HepG2 (cell line): ENCODE data around the gene CCDC85C. TPM values are rescaled to one million over a fixed set of nuclear protein-coding genes. Genes with fewer than 3 reads are reported as not detected.

Experiments
- BRCA1 ChIP-seq: sonication (generic); formaldehyde crosslinking; IDR thresholded peaks from 2 replicates; pipeline ENCODE4 v1.4.0; 2020; ENCODE audit warnings: missing genetic modification reagents
- CBFB ChIP-seq: sonication (generic); formaldehyde crosslinking; IDR thresholded peaks from 2 replicates; pipeline ENCODE4 v1.4.0; 2020; ENCODE audit warnings: missing genetic modification reagents
- DMAP1 ChIP-seq: IDR thresholded peaks from 2 replicates; pipeline ENCODE4 v1.6.1; 2016
- DPF2 ChIP-seq: sonication (generic); formaldehyde crosslinking; IDR thresholded peaks from 2 replicates; pipeline ENCODE4 v1.4.0; 2020; ENCODE audit warnings: mild to moderate bottlenecking, low read depth, missing genetic modification reagents, borderline replicate concordance
- FOXP1 ChIP-seq, 2 experiments: fragments of 450-650 bp in 1 of 2; IDR thresholded peaks; 2 replicates each; pipeline ENCODE4 v1.6.1; 2017 to 2018; ENCODE audit warnings: antibody characterized with exemption in 1 of 2
- GATAD2A ChIP-seq: IDR thresholded peaks from 2 replicates; pipeline ENCODE4 v1.6.1; 2016
- GZF1 ChIP-seq: sonication (generic); formaldehyde crosslinking; IDR thresholded peaks from 2 replicates; pipeline ENCODE4 v1.5.1; 2020; ENCODE audit warnings: mild to moderate bottlenecking, missing genetic modification reagents
- HOMEZ ChIP-seq: IDR thresholded peaks from 2 replicates; pipeline ENCODE4 v1.6.1; 2016; ENCODE audit warnings: low read depth
- HOXA5 ChIP-seq: sonication (generic); formaldehyde crosslinking; IDR thresholded peaks from 2 replicates; pipeline ENCODE4 v1.4.0; 2020; ENCODE audit warnings: missing genetic modification reagents
- KDM6A ChIP-seq: IDR thresholded peaks from 2 replicates; pipeline ENCODE4 v1.6.1; 2016; ENCODE audit warnings: low read depth
- KMT2A ChIP-seq: sonication (generic); formaldehyde crosslinking; IDR thresholded peaks from 2 replicates; pipeline ENCODE4 v1.4.0; 2020; ENCODE audit warnings: missing genetic modification reagents
- MED1 ChIP-seq: sonication (generic); formaldehyde crosslinking; IDR thresholded peaks from 2 replicates; pipeline ENCODE4 v1.4.0; 2020; ENCODE audit warnings: missing genetic modification reagents
- MEIS2 ChIP-seq: sonication (generic); formaldehyde crosslinking; IDR thresholded peaks from 2 replicates; pipeline ENCODE4 v1.9.0; 2021; ENCODE audit warnings: mild to moderate bottlenecking, missing genetic modification reagents
- PHF8 ChIP-seq: sonication (generic); formaldehyde crosslinking; IDR thresholded peaks from 2 replicates; pipeline ENCODE4 v1.5.0; 2020; ENCODE audit warnings: missing genetic modification reagents
- POLR2AphosphoS2 ChIP-seq: IDR thresholded peaks from 2 replicates; pipeline ENCODE4 v1.6.1; 2011; ENCODE audit warnings: low read depth, low read length, improper control_type of control experiment
- RAD21 ChIP-seq: fragments of 450-650 bp; formaldehyde crosslinking; IDR thresholded peaks from 2 replicates; pipeline ENCODE4 v1.5.0; 2020; ENCODE audit warnings: mild to moderate bottlenecking
- RXRB ChIP-seq: IDR thresholded peaks from 2 replicates; pipeline ENCODE4 v1.6.1; 2016; ENCODE audit warnings: borderline replicate concordance, missing genetic modification reagents, missing compliant biosample characterization
- SAP130 ChIP-seq: IDR thresholded peaks from 2 replicates; pipeline ENCODE4 v1.6.1; 2016; ENCODE audit warnings: low read depth
- SOX5 ChIP-seq: IDR thresholded peaks from 2 replicates; pipeline ENCODE4 v1.6.1; 2016; ENCODE audit warnings: borderline replicate concordance
- ZBTB20 ChIP-seq: sonication (generic); formaldehyde crosslinking; IDR thresholded peaks from 2 replicates; pipeline ENCODE4 v1.8.1; 2023; ENCODE audit warnings: missing genetic modification reagents, low read depth, mild to moderate bottlenecking, borderline replicate concordance
- ZBTB26 ChIP-seq: IDR thresholded peaks from 2 replicates; pipeline ENCODE4 v1.6.1; 2016; ENCODE audit warnings: missing compliant biosample characterization, missing genetic modification reagents, borderline replicate concordance
- ZNF253 ChIP-seq: sonication (generic); formaldehyde crosslinking; IDR thresholded peaks from 2 replicates; pipeline ENCODE4 v1.8.0; 2022; ENCODE audit warnings: mild to moderate bottlenecking, missing genetic modification reagents, borderline replicate concordance
- ZNF747 ChIP-seq: sonication (generic); formaldehyde crosslinking; IDR thresholded peaks from 2 replicates; pipeline ENCODE4 v1.8.1; 2023; ENCODE audit warnings: missing genetic modification reagents, mild to moderate bottlenecking, borderline replicate concordance
- polyA plus RNA-seq, 8 experiments: library from polyadenylated mRNA; depleted of rRNA in 3 of 8; stranded (reverse) in 7 of 8; unstranded in 1 of 8; fragments of >200 nt; fragmentation: Illumina TruSeq in 4 of 8; extraction: Trizol in 4 of 8; gene quantifications; 2 replicates each; pipeline versions ENCODE4 v1.2.1 to v1.2.3, GENCODE V29; 2011 to 2016; ENCODE audit warnings: low read depth in 4 of 8, missing spikeins in 1 of 8, mixed read lengths in 1 of 8; ENCODE audit not compliant: insufficient read depth in 1 of 8
- total RNA-seq, 5 experiments: library from RNA; depleted of rRNA; stranded (reverse); fragments of >200 nt; fragmentation: Illumina TruSeq; extraction: Trizol; gene quantifications; 2 replicates each; pipeline ENCODE4 v1.2.3, GENCODE V29; 2016; ENCODE audit warnings: low read depth in 1 of 5
- TF ChIP-seq, protein P1 (sequence below): sonication (generic); formaldehyde crosslinking; IDR thresholded peaks from 2 replicates; pipeline ENCODE4 v1.4.0; 2020; ENCODE audit warnings: missing genetic modification reagents

Gene CCDC85C
- total and polyA plus RNA-seq, 2 of the 13 experiments (the other 11 are each of a cell fraction or from before 2014, with no cell fraction given) = 18.8 to 43.8 TPM

DNA sequence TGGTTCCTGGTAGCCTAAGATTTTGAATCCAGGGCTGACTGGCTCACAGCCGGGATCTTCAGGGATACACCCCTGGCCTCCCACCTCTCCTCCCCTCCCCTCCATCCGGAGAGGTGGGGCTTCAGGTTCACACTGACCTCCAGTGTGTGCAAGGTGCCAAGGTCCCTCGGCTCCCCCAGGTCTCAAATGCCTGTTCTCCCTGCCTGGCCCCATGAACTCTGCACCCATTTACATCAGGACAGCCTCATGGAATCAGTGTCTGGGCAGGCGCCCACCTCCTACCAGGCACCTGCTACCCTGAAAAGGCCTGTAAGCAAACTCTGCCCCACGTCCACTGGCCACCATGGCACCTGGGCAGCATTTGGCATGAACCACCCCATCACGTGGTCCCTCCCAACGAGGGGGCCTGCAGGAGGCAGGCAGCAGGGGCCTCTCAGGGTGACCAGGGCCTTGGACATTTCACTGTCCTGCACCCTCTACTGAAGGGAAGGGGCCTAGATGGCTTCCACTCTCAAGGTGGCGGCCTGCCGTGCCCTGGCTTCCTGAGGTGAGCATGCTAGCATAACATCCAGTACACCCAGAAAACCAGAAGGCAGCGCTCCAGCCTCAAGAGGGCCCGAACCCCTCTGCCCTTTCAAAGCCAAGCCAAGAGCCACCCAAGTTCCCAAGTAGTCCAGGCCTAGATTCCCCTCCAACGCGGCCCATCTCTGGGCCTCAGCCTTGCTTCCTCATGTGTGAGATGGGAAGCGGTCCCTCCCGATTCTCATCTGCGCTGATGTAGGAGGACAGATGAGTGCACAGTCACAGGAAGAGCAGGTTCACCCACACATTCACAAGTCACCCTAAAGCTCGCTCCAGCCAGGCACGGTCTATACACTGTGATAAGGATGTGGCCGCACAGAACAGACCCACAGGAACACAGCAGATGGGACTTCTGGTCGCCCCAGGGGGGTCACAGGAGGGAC, 37.3 kb downstream of the CCDC85C start (continued):
- peak; percentile 85 for TF ChIP-seq SAP130 (CRISPR knock-in tag)
- peak; percentile 54; the same call in 1 of the 2 replicates for TF ChIP-seq HOMEZ (CRISPR knock-in tag)
- TF ChIP-seq ZNF253 = no peak
- peak; percentile 98 for TF ChIP-seq KDM6A
- peak; percentile 15 for TF ChIP-seq GZF1 (CRISPR knock-in tag)
- TF ChIP-seq POLR2AphosphoS2 = no peak
- TF ChIP-seq CBFB (CRISPR knock-in tag) = no peak
- TF ChIP-seq BRCA1 (CRISPR knock-in tag) = no peak
- peak; percentile 42 for TF ChIP-seq RAD21 (CRISPR knock-in tag)
- no peak for TF ChIP-seq FOXP1 (IDR thresholded peaks at IDR 0.05)
- TF ChIP-seq FOXP1 (CRISPR knock-in tag; IDR thresholded peaks at IDR 0.05) = peak; percentile 52; the same call in 1 of the 2 replicates
- peak; percentile 94 for TF ChIP-seq RXRB (CRISPR knock-in tag)
- peak; percentile 83 for TF ChIP-seq MED1 (CRISPR knock-in tag)
- peak; percentile 86 for TF ChIP-seq DPF2 (CRISPR knock-in tag)
- peak; percentile 80; the same call in 1 of the 2 replicates for TF ChIP-seq ZBTB20 (CRISPR knock-in tag)
- 0 out of 2 replicates have a peak, but pooled peaks have one; percentile 31 for TF ChIP-seq HOXA5 (CRISPR knock-in tag)
- TF ChIP-seq MEIS2 = peak; percentile 37; the same call in 1 of the 2 replicates
- TF ChIP-seq DMAP1 (CRISPR knock-in tag) = peak; percentile 69
- peak; percentile 93 for TF ChIP-seq GATAD2A
- peak; percentile 75; the same call in 1 of the 2 replicates for TF ChIP-seq SOX5 (CRISPR knock-in tag)
- TF ChIP-seq PHF8 = peak; percentile 57; the same call in 1 of the 2 replicates
- 0 out of 2 replicates have a peak, but pooled peaks have one; percentile 30 for TF ChIP-seq ZBTB26
- TF ChIP-seq ZNF747 = peak; percentile 94
- TF ChIP-seq, protein P1, sequence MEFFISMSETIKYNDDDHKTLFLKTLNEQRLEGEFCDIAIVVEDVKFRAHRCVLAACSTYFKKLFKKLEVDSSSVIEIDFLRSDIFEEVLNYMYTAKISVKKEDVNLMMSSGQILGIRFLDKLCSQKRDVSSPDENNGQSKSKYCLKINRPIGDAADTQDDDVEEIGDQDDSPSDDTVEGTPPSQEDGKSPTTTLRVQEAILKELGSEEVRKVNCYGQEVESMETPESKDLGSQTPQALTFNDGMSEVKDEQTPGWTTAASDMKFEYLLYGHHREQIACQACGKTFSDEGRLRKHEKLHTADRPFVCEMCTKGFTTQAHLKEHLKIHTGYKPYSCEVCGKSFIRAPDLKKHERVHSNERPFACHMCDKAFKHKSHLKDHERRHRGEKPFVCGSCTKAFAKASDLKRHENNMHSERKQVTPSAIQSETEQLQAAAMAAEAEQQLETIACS = no peak
- peak; percentile 63 for TF ChIP-seq KMT2A (CRISPR knock-in tag)
